ENCODE measurements around the gene METRN.

The METRN gene

GRCh38 chr16:680625-680945, 34.3 kb upstream of the METRN start:
- Histone ChIP-seq H4K20me1 (ENCODE audit: insufficient read depth, low read length) (0 out of 2 replicates have a peak, but pooled peaks cover 4% of the 10 kb centered on the region), H3K79me2 (ENCODE audit: low read length) (peaks cover 37% of the 10 kb centered on the region), H3K9me3 (ENCODE audit: insufficient read depth, low read length) (no peaks in the 10 kb centered on the region), H3K4me3 (ENCODE audit: low read length) (peak overlapping the region; percentile 95), H3K4me1 (ENCODE audit: low read length) (peaks cover 16% of the 10 kb centered on the region), H3K9ac (ENCODE audit: low read length) (peak overlapping the region; percentile 88), H3K27ac (ENCODE audit: low read length) (peak overlapping the region; percentile 81), H2AFZ (ENCODE audit: low read depth, low read length) (no peak overlapping the region), H3K27me3 (ENCODE audit: low read depth, low read length) (no peaks in the 10 kb centered on the region), H3K36me3 (replicated peaks; ENCODE audit: low read depth, low read length) (peaks cover 23% of the 10 kb centered on the region), H3K4me2 (ENCODE audit: low read length) (peak overlapping the region; percentile 94)
- no peak for TF ChIP-seq CTCF (IDR thresholded peaks at IDR 0.05; ENCODE audit: low read depth, low read length)
- no peak for TF ChIP-seq EZH2phosphoT487 (IDR thresholded peaks at IDR 0.05; ENCODE audit: low read depth)

- H3K79me2 ChIP-seq (ENCODE audit: low read length): peaks cover 37% of the 10 kb centered on the region
- peak overlapping the region; percentile 95 for H3K4me3 ChIP-seq (ENCODE audit: low read length)
- 0 out of 2 replicates have a peak, but pooled peaks cover 4% of the 10 kb centered on the region for H4K20me1 ChIP-seq (ENCODE audit: insufficient read depth, low read length)
- H3K27me3 ChIP-seq (ENCODE audit: low read depth, low read length): no peaks in the 10 kb centered on the region
- H3K4me1 ChIP-seq (ENCODE audit: low read length): peaks cover 16% of the 10 kb centered on the region
- H3K36me3 ChIP-seq (replicated peaks; ENCODE audit: low read depth, low read length): peaks cover 24% of the 10 kb centered on the region
- no peak overlapping the region for H2AFZ ChIP-seq (ENCODE audit: low read depth, low read length)
- peak overlapping the region; percentile 81 for H3K27ac ChIP-seq (ENCODE audit: low read length)
- TF ChIP-seq EZH2phosphoT487 (IDR thresholded peaks at IDR 0.05; ENCODE audit: low read depth) (no peak), CTCF (IDR thresholded peaks at IDR 0.05; ENCODE audit: low read depth, low read length) (peak; percentile 11; the same call in 1 of the 2 replicates)
- peak overlapping the region; percentile 88 for H3K9ac ChIP-seq (ENCODE audit: low read length)
- H3K9me3 ChIP-seq (ENCODE audit: insufficient read depth, low read length): no peaks in the 10 kb centered on the region
- peak overlapping the region; percentile 94 for H3K4me2 ChIP-seq (ENCODE audit: low read length)
These were observed 33.8 kb upstream of the METRN start for GRCh38 chr16:680967-681745.

GRCh38 chr16:681746-682427, 33.0 kb upstream of the METRN start:
- no peaks in the 10 kb centered on the region for H3K27me3 ChIP-seq (ENCODE audit: low read depth, low read length)
- peak overlapping the region; percentile 95; the same call in 1 of the 2 replicates for H3K4me3 ChIP-seq (ENCODE audit: low read length)
- H3K9me3 ChIP-seq (ENCODE audit: insufficient read depth, low read length): no peaks in the 10 kb centered on the region
- no peak overlapping the region for H2AFZ ChIP-seq (ENCODE audit: low read depth, low read length)
- no peak overlapping the region for H3K27ac ChIP-seq (ENCODE audit: low read length)
- H3K4me1 ChIP-seq (ENCODE audit: low read length): peaks cover 16% of the 10 kb centered on the region
- TF ChIP-seq EZH2phosphoT487 (IDR thresholded peaks at IDR 0.05; ENCODE audit: low read depth) (no peak), CTCF (IDR thresholded peaks at IDR 0.05; ENCODE audit: low read depth, low read length) (no peak)
- H3K9ac ChIP-seq (ENCODE audit: low read length): no peak overlapping the region
- peaks cover 24% of the 10 kb centered on the region for H3K36me3 ChIP-seq (replicated peaks; ENCODE audit: low read depth, low read length)
- peaks cover 37% of the 10 kb centered on the region for H3K79me2 ChIP-seq (ENCODE audit: low read length)
- H4K20me1 ChIP-seq (ENCODE audit: insufficient read depth, low read length): 0 out of 2 replicates have a peak, but pooled peaks cover 4% of the 10 kb centered on the region
- H3K4me2 ChIP-seq (ENCODE audit: low read length): peak overlapping the region; percentile 94
